Mesothelial cell of epicardium (in vitro differentiated cells): ENCODE data around the gene TRIM7. TPM values are rescaled to one million over a fixed set of nuclear protein-coding genes. Genes with fewer than 3 reads are reported as not detected.
"Not testable (repeated sequence)": the region's sequence is repeated elsewhere in the genome, so short reads cannot be mapped to it uniquely, and the experiment has no call there.

ENCODE experiments used
- DNase-seq, 2 experiments: peaks; one replicate each; pipeline ENCODE4 v3.0.0; 2021; ENCODE audit warnings: low spot score in 2 of 2; ENCODE audit not compliant: unreplicated experiment in 2 of 2
- H3K27ac Mint-ChIP-seq: 2 replicates; pipeline ENCODE4 v1.8.0; 2021; ENCODE audit warnings: mixed read lengths
- H3K27me3 Mint-ChIP-seq: 2 replicates; pipeline ENCODE4 v1.8.0; 2021; ENCODE audit warnings: low read depth, mixed read lengths
- H3K36me3 Mint-ChIP-seq: 2 replicates; pipeline ENCODE4 v1.8.0; 2021; ENCODE audit warnings: mixed read lengths
- H3K4me1 Mint-ChIP-seq: 2 replicates; pipeline ENCODE4 v1.8.0; 2021; ENCODE audit warnings: mixed read lengths
- H3K4me3 Mint-ChIP-seq: 2 replicates; pipeline ENCODE4 v1.8.0; 2021; ENCODE audit warnings: mild to moderate bottlenecking, moderate library complexity, mixed read lengths
- H3K9me3 Mint-ChIP-seq: 2 replicates; pipeline ENCODE4 v1.8.0; 2021; ENCODE audit warnings: mixed read lengths
- CTCF ChIP-seq: fragments of 200-600 bp; sonication (generic); IDR thresholded peaks from one replicate; pipeline ENCODE4 v1.5.0; 2021; ENCODE audit warnings: antibody characterized with exemption; ENCODE audit not compliant: unreplicated experiment
- total RNA-seq: library from RNA; stranded (reverse); gene quantifications from 3 replicates; pipeline ENCODE4 v1.2.1, GENCODE V29; 2021

TRIM7 gene
- total RNA-seq, 1 donor from 2014 or later: 0.72 TPM

- Mint-ChIP-seq H3K4me1 (peaks cover 8% of the 10 kb centered on the region), H3K27ac (no peak overlapping the region), H3K9me3 (no peaks in the 10 kb centered on the region), H3K36me3 (no peaks in the 10 kb centered on the region), H3K27me3 (peaks cover 20% of the 10 kb centered on the region), H3K4me3 (no peak overlapping the region)
- no peak for TF ChIP-seq CTCF
- DNase-seq: no peak
These were observed 7.1 kb upstream of the TRIM7 start for GRCh38 chr5:181212080-181212479.

GRCh38 chr5:181211208-181211607 lies 6.2 kb upstream of the TRIM7 start:
- TF ChIP-seq CTCF: no peak
- Mint-ChIP-seq H3K9me3 (no peaks in the 10 kb centered on the region), H3K4me3 (no peak overlapping the region), H3K4me1 (peaks cover 11% of the 10 kb centered on the region), H3K27ac (no peak overlapping the region), H3K36me3 (no peaks in the 10 kb centered on the region), H3K27me3 (peaks cover 25% of the 10 kb centered on the region)
- no peak for DNase-seq

- peaks cover 30% of the 10 kb centered on the region for H3K27me3 Mint-ChIP-seq
- not testable (repeated sequence) for H3K4me3 Mint-ChIP-seq, H3K36me3 Mint-ChIP-seq, H3K9me3 Mint-ChIP-seq, DNase-seq, H3K27ac Mint-ChIP-seq
- peaks cover 15% of the 10 kb centered on the region for H3K4me1 Mint-ChIP-seq
These were observed 5.7 kb upstream of the TRIM7 start for GRCh38 chr5:181210698-181211097.

- not testable (repeated sequence) for H3K27ac Mint-ChIP-seq, DNase-seq, H3K4me3 Mint-ChIP-seq, H3K9me3 Mint-ChIP-seq, H3K36me3 Mint-ChIP-seq
- H3K27me3 Mint-ChIP-seq: peaks cover 34% of the 10 kb centered on the region
- peaks cover 18% of the 10 kb centered on the region for H3K4me1 Mint-ChIP-seq
These were observed 5.2 kb upstream of the TRIM7 start for GRCh38 chr5:181210148-181210547.

- DNase-seq, H3K36me3 Mint-ChIP-seq, H3K4me3 Mint-ChIP-seq, H3K27ac Mint-ChIP-seq, H3K9me3 Mint-ChIP-seq: not testable (repeated sequence)
- H3K27me3 Mint-ChIP-seq: peaks cover 35% of the 10 kb centered on the region
- peaks cover 21% of the 10 kb centered on the region for H3K4me1 Mint-ChIP-seq
These were observed 4.0 kb upstream of the TRIM7 start for GRCh38 chr5:181209006-181209405.

- H3K27me3 Mint-ChIP-seq: peaks cover 38% of the 10 kb centered on the region
- no peak for TF ChIP-seq CTCF
- H3K4me1 Mint-ChIP-seq: peaks cover 22% of the 10 kb centered on the region
- DNase-seq: no peak
- no peaks in the 10 kb centered on the region for H3K9me3 Mint-ChIP-seq
- H3K27ac Mint-ChIP-seq: no peak overlapping the region
- no peaks in the 10 kb centered on the region for H3K36me3 Mint-ChIP-seq
- H3K4me3 Mint-ChIP-seq: peak overlapping the region; percentile 73
These were observed 2.9 kb upstream of the TRIM7 start for GRCh38 chr5:181207960-181208253.

- TF ChIP-seq CTCF: no peak
- H3K27me3 Mint-ChIP-seq: peaks cover 39% of the 10 kb centered on the region
- peak in 1 of 2 experiments; percentile 65 for DNase-seq
- peak overlapping the region; percentile 73 for H3K4me3 Mint-ChIP-seq
- no peaks in the 10 kb centered on the region for H3K9me3 Mint-ChIP-seq
- peaks cover 22% of the 10 kb centered on the region for H3K4me1 Mint-ChIP-seq
- no peaks in the 10 kb centered on the region for H3K36me3 Mint-ChIP-seq
- H3K27ac Mint-ChIP-seq: peak overlapping the region; percentile 94
These were observed 2.4 kb upstream of the TRIM7 start for GRCh38 chr5:181207214-181207959.
